Small intestine (tissue), 7 donors: ENCODE results near the gene ERCC1. TPM values are rescaled to one million over a fixed set of nuclear protein-coding genes. Genes with fewer than 3 reads are reported as not detected.

Experiments
- DNase-seq, 2 donors: peaks; one replicate each; pipeline versions ENCODE4 v3.0.0 to v3.0.0-alpha.2; 2013
- FAIRE-seq: peaks from 2 replicates; lab custom pipeline; 2012; peaks lifted over from hg19 to GRCh38; lab: Jason Lieb, UNC
- H3K27ac ChIP-seq, 3 donors: one replicate each; pipeline ENCODE4 v1.5.1; 2013; ENCODE audit warnings: low read length in 2 of 3, mild to moderate bottlenecking in 2 of 3, control low read depth in 1 of 3, inconsistent platforms in 1 of 3, low read depth in 1 of 3, moderate library complexity in 1 of 3
- H3K27me3 ChIP-seq, 3 donors: one replicate each; pipeline ENCODE4 v1.6.1; 2013; ENCODE audit warnings: low read length in 3 of 3, inconsistent platforms in 1 of 3; ENCODE audit not compliant: control insufficient read depth in 3 of 3, insufficient read depth in 3 of 3
- H3K36me3 ChIP-seq, 3 donors: one replicate each; pipeline ENCODE4 v1.6.1; 2013; ENCODE audit warnings: low read length in 3 of 3, inconsistent platforms in 1 of 3, low read depth in 1 of 3, mild to moderate bottlenecking in 1 of 3, moderate library complexity in 1 of 3; ENCODE audit not compliant: control insufficient read depth in 3 of 3, insufficient read depth in 2 of 3
- H3K4me1 ChIP-seq, 3 donors: one replicate each; pipeline ENCODE4 v1.6.1; 2013; ENCODE audit warnings: low read length in 2 of 3, inconsistent platforms in 1 of 3, low read depth in 1 of 3, mild to moderate bottlenecking in 1 of 3, moderate library complexity in 1 of 3; ENCODE audit not compliant: control insufficient read depth in 3 of 3, insufficient read depth in 2 of 3
- H3K4me3 ChIP-seq, 3 donors: one replicate each; pipeline ENCODE4 v1.5.1; 2013; ENCODE audit warnings: low read length in 3 of 3, control low read depth in 1 of 3, inconsistent platforms in 1 of 3, low read depth in 1 of 3, mild to moderate bottlenecking in 1 of 3, moderate library complexity in 1 of 3
- H3K9me3 ChIP-seq, 2 donors: one replicate each; pipeline ENCODE4 v1.6.1; 2013; ENCODE audit warnings: low read depth in 1 of 2, low read length in 1 of 2; ENCODE audit not compliant: control insufficient read depth in 2 of 2, insufficient read depth in 1 of 2
- WGBS, 3 donors: extraction: QIAGEN DNeasy Blood & Tissue Kit; methylation state at CpG; one replicate each; pipeline ENCODE4 v1.1.7; 2013; 5-methylcytosine and 5-hydroxymethylcytosine counted together
- polyA plus RNA-seq, 4 donors: library from polyadenylated mRNA; stranded (reverse) in 3 of 4; unstranded in 1 of 4; fragments of 200-250 nt in 3 of 4; fragments of 120-200 nt in 1 of 4; gene quantifications; one replicate each; pipeline versions ENCODE4 v1.2.1 to v1.2.3, GENCODE V29; 2013
- donor health status: healthy with polysubstance abuse.
- donor health status: control.
- donor health status: control.
- donor health status: Bipolar disorder and iron deficiency.
- donor health status: healthy.

ERCC1 gene
- polyA plus RNA-seq, 4 donors: 30.3 to 55.0 (median 37.5) TPM

- 92 to 94% (median 92%) methylated on average over 17 to 21 of the region's 21 CpGs for WGBS, 3 donors
- H3K4me3 ChIP-seq: no peak overlapping the region
- H3K4me1 ChIP-seq: no peaks in the 10 kb centered on the region
- no peaks in the 10 kb centered on the region for H3K27me3 ChIP-seq
- H3K9me3 ChIP-seq: no peaks in the 10 kb centered on the region
- H3K36me3 ChIP-seq: peaks cover 0 to 3% (median 2%) of the 10 kb centered on the region in 3 donors
- no peak for FAIRE-seq
- DNase-seq: no peak
- H3K27ac ChIP-seq: no peak overlapping the region
These were observed 31.6 kb downstream of the ERCC1 start for GRCh38 chr19:45391871-45392665.

GRCh38 chr19:45391346-45391745 is 32.4 kb downstream of the ERCC1 start:
- DNase-seq (no peak), FAIRE-seq (no peak)
- no peak overlapping the region for H3K4me3 ChIP-seq
- no peak overlapping the region for H3K27ac ChIP-seq
- H3K9me3 ChIP-seq: no peaks in the 10 kb centered on the region
- 74 to 79% (median 79%) methylated on average over 3 of the region's 3 CpGs for WGBS, 3 donors
- no peaks in the 10 kb centered on the region for H3K4me1 ChIP-seq
- H3K27me3 ChIP-seq: no peaks in the 10 kb centered on the region
- H3K36me3 ChIP-seq: peaks cover 0 to 3% (median 2%) of the 10 kb centered on the region in 3 donors

GRCh38 chr19:45385392-45386221 is 38.1 kb downstream of the ERCC1 start:
- Histone ChIP-seq H3K27me3 (peaks cover 10 to 19% (median 12%) of the 10 kb centered on the region in 3 donors), H3K27ac (no peak overlapping the region), H3K36me3 (no peaks in the 10 kb centered on the region), H3K9me3 (no peaks in the 10 kb centered on the region), H3K4me1 (no peaks in the 10 kb centered on the region), H3K4me3 (no peak overlapping the region)
- 12 to 17% (median 14%) methylated on average over 72 to 75 of the region's 75 CpGs for WGBS, 3 donors
- FAIRE-seq (no peak), DNase-seq (no peak)

GRCh38 chr19:45382426-45382825 is 41.3 kb downstream of the ERCC1 start:
- WGBS, 3 donors: 91 to 97% (median 95%) methylated on average over 29 of the region's 29 CpGs
- FAIRE-seq: no peak

GRCh38 chr19:45380107-45380506 is 43.6 kb downstream of the ERCC1 start:
- Histone ChIP-seq H3K4me1 (no peaks in the 10 kb centered on the region), H3K4me3 (no peak overlapping the region), H3K27ac (no peak overlapping the region), H3K9me3 (no peaks in the 10 kb centered on the region), H3K36me3 (peaks cover 0 to 2% (median 0%) of the 10 kb centered on the region in 3 donors), H3K27me3 (peaks cover 2 to 7% (median 3%) of the 10 kb centered on the region in 3 donors)
- FAIRE-seq (no peak), DNase-seq (no peak)
- WGBS, 3 donors: 83 to 100% (median 86%) methylated on average over 1 of the region's 1 CpG

More at GRCh38 chr19:45382426-45382825, 41.3 kb downstream of the ERCC1 start:
- Histone ChIP-seq H3K4me3 (no peak overlapping the region), H3K4me1 (no peaks in the 10 kb centered on the region), H3K27ac (no peak overlapping the region), H3K36me3 (peaks cover 0 to 2% (median 0%) of the 10 kb centered on the region in 3 donors), H3K27me3 (peaks cover 10 to 19% (median 12%) of the 10 kb centered on the region in 3 donors), H3K9me3 (no peaks in the 10 kb centered on the region)
- DNase-seq: no peak

- no peaks in the 10 kb centered on the region for H3K4me1 ChIP-seq
- H3K27ac ChIP-seq: no peak overlapping the region
- H3K9me3 ChIP-seq: no peaks in the 10 kb centered on the region
- no peak overlapping the region for H3K4me3 ChIP-seq
- peaks cover 0 to 2% (median 0%) of the 10 kb centered on the region in 3 donors for H3K36me3 ChIP-seq
- no peaks in the 10 kb centered on the region for H3K27me3 ChIP-seq
- FAIRE-seq (no peak), DNase-seq (no peak)
- 51 to 76% (median 73%) methylated on average over 13 of the region's 13 CpGs for WGBS, 3 donors
These were observed 47.5 kb downstream of the ERCC1 start for GRCh38 chr19:45376045-45376724.

- Histone ChIP-seq H3K27ac (peak within 1 kb of the TSS; percentile 54 to 87 (median 84)), H3K4me1 (no peaks in the 10 kb centered on the region), H3K9me3 (no peaks in the 10 kb centered on the region), H3K36me3 (peaks cover 0 to 14% (median 0%) of the 10 kb centered on the region in 3 donors), H3K27me3 (no peaks in the 10 kb centered on the region), H3K4me3 (peak within 1 kb of the TSS; percentile 84 to 91 (median 89))
- peak; percentile 99 to 100 for DNase-seq
- WGBS, 3 donors: 3 to 4% (median 4%) methylated on average over 55 of the region's 55 CpGs
- FAIRE-seq: no peak
These were observed 53.1 kb downstream of the ERCC1 start, which contains the start of gene ERCC2 for GRCh38 chr19:45370410-45371204. Gene ERCC2 (minus strand): TSS chr19:45370573. CDS start chr19:45370540, 33 bp downstream.
